ENCODE measurements around the gene WDR73.
A peak's percentile ranks its signal among the peaks of the same experiment; 100 is the strongest.
"Not testable (repeated sequence)": the region's sequence is repeated elsewhere in the genome, so short reads cannot be mapped to it uniquely, and the experiment has no call there.

WDR73 gene

GRCh38 chr15:84641871-84642270 is 12.2 kb downstream of the WDR73 start:
- not testable (repeated sequence) for H4K8ac ChIP-seq (ENCODE audit: low read depth, low read length); H2AK5ac ChIP-seq (ENCODE audit: low read depth, low read length); H3K79me1 ChIP-seq (ENCODE audit: low read depth, low read length); H3K4ac ChIP-seq (ENCODE audit: low read length); H2BK15ac ChIP-seq (ENCODE audit: low read length); DNase-seq (ENCODE audit: low spot score); H3K4me2 ChIP-seq (ENCODE audit: insufficient read depth, low read length, poor library complexity, severe bottlenecking); H3K27me3 ChIP-seq (ENCODE audit: control insufficient read depth in 3 of 3, insufficient read depth in 3 of 3, low read depth in 1 of 3, low read length in 3 of 3); H3K9ac ChIP-seq (ENCODE audit: low read depth, low read length, poor library complexity); H3K4me1 ChIP-seq (ENCODE audit: control insufficient read depth in 2 of 2, insufficient read depth in 1 of 2, low read depth in 1 of 2, low read length in 2 of 2); H2BK5ac ChIP-seq (ENCODE audit: low read length); H3K9me3 ChIP-seq (replicated peaks in 1 of 2; ENCODE audit: control insufficient read depth in 2 of 2, insufficient read depth in 1 of 2, low read depth in 1 of 2, low read length in 2 of 2); H4K91ac ChIP-seq (ENCODE audit: low read depth, low read length, poor library complexity); H3K27ac ChIP-seq (replicated peaks; ENCODE audit: low read length); H2BK120ac ChIP-seq (ENCODE audit: low read depth, low read length); H2AFZ ChIP-seq (ENCODE audit: low read length); H3K18ac ChIP-seq (ENCODE audit: low read length); H3K4me3 ChIP-seq (ENCODE audit: low read length in 2 of 2); H3K23ac ChIP-seq (ENCODE audit: low read depth, low read length, poor library complexity); H2BK12ac ChIP-seq (ENCODE audit: low read length); H3K14ac ChIP-seq (ENCODE audit: low read length)
- peaks cover 36 to 92% of the 10 kb centered on the region in 2 donors for H3K36me3 ChIP-seq (replicated peaks in 1 of 2; ENCODE audit: control insufficient read depth in 2 of 2, insufficient read depth in 2 of 2, low read length in 2 of 2)
- no CpG with 5 or more reads among the region's 9 CpGs for WGBS, 2 donors (ENCODE audit: extremely low coverage in 2 of 2, insufficient read length in 2 of 2, insufficient replicate concordance in 1 of 2)

DNA sequence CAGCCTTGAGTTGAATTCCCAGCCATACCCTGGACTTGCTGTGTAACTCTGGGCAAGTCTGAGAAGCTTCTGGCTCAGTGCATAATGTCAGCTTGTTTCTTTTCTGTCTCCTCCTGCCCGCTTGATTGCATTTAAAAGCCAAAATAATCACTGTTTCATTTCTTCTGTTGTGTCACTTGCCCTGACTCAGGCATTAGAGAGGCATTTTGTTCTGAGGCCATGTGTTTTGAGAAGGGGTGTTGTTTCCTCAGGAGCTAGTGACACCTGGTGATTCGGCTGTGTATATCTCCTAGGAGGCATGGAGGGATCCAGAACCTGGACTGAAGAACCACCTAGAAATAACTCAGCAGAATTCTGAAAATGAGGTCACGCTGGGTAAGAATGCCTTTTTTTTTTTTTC is 16.0 kb downstream of the WDR73 start:
- H4K8ac ChIP-seq (ENCODE audit: low read depth, low read length), result no peak overlapping the region
- no peak overlapping the region for H2AK5ac ChIP-seq (ENCODE audit: low read depth, low read length)
- H3K9ac ChIP-seq (ENCODE audit: low read depth, low read length, poor library complexity), result no peak overlapping the region
- H2BK12ac ChIP-seq (ENCODE audit: low read length), result no peak overlapping the region
- H2AFZ ChIP-seq (ENCODE audit: low read length), result no peak overlapping the region
- no CpG with 5 or more reads among the region's 3 CpGs for WGBS, 2 donors (ENCODE audit: extremely low coverage in 2 of 2, insufficient read length in 2 of 2, insufficient replicate concordance in 1 of 2)
- no peak overlapping the region for H3K4me2 ChIP-seq (ENCODE audit: insufficient read depth, low read length, poor library complexity, severe bottlenecking)
- H3K4ac ChIP-seq (ENCODE audit: low read length), result no peak overlapping the region
- H2BK120ac ChIP-seq (ENCODE audit: low read depth, low read length), result no peak overlapping the region
- peaks cover 0 to 7% of the 10 kb centered on the region in 2 donors for H3K4me1 ChIP-seq (ENCODE audit: control insufficient read depth in 2 of 2, insufficient read depth in 1 of 2, low read depth in 1 of 2, low read length in 2 of 2)
- H3K36me3 ChIP-seq (replicated peaks in 1 of 2; ENCODE audit: control insufficient read depth in 2 of 2, insufficient read depth in 2 of 2, low read length in 2 of 2), result peaks cover 12 to 72% of the 10 kb centered on the region in 2 donors
- H3K14ac ChIP-seq (ENCODE audit: low read length), result no peak overlapping the region
- H3K79me1 ChIP-seq (ENCODE audit: low read depth, low read length), result no peaks in the 10 kb centered on the region
- H2BK15ac ChIP-seq (ENCODE audit: low read length), result no peak overlapping the region
- H3K4me3 ChIP-seq (ENCODE audit: low read length in 2 of 2), result no peak overlapping the region
- no peak overlapping the region for H2BK5ac ChIP-seq (ENCODE audit: low read length)
- no peak for DNase-seq (ENCODE audit: low spot score)
- H3K18ac ChIP-seq (ENCODE audit: low read length), result no peak overlapping the region
- H3K27me3 ChIP-seq (ENCODE audit: control insufficient read depth in 3 of 3, insufficient read depth in 3 of 3, low read depth in 1 of 3, low read length in 3 of 3), result peaks cover 0 to 15% (median 3%) of the 10 kb centered on the region in 3 experiments
- no peak overlapping the region for H4K91ac ChIP-seq (ENCODE audit: low read depth, low read length, poor library complexity)
- H3K23ac ChIP-seq (ENCODE audit: low read depth, low read length, poor library complexity), result no peak overlapping the region
- no peak overlapping the region for H3K27ac ChIP-seq (replicated peaks; ENCODE audit: low read length)
- H3K9me3 ChIP-seq (replicated peaks in 1 of 2; ENCODE audit: control insufficient read depth in 2 of 2, insufficient read depth in 1 of 2, low read depth in 1 of 2, low read length in 2 of 2), result no peaks in the 10 kb centered on the region

- Histone ChIP-seq H3K4me2 (ENCODE audit: insufficient read depth, low read length, poor library complexity, severe bottlenecking) (peak overlapping the region; percentile 91), H4K91ac (ENCODE audit: low read depth, low read length, poor library complexity) (no peak overlapping the region), H3K36me3 (replicated peaks in 1 of 2; ENCODE audit: control insufficient read depth in 2 of 2, insufficient read depth in 2 of 2, low read length in 2 of 2) (peaks cover 0 to 35% of the 10 kb centered on the region in 2 donors), H3K9ac (ENCODE audit: low read depth, low read length, poor library complexity) (no peak overlapping the region), H3K9me3 (replicated peaks in 1 of 2; ENCODE audit: control insufficient read depth in 2 of 2, insufficient read depth in 1 of 2, low read depth in 1 of 2, low read length in 2 of 2) (no peaks in the 10 kb centered on the region), H4K8ac (ENCODE audit: low read depth, low read length) (no peak overlapping the region), H2BK120ac (ENCODE audit: low read depth, low read length) (no peak overlapping the region), H3K79me1 (ENCODE audit: low read depth, low read length) (no peaks in the 10 kb centered on the region), H2BK15ac (ENCODE audit: low read length) (no peak overlapping the region), H3K4me1 (ENCODE audit: control insufficient read depth in 2 of 2, insufficient read depth in 1 of 2, low read depth in 1 of 2, low read length in 2 of 2) (peaks cover 4 to 17% of the 10 kb centered on the region in 2 donors), H3K27ac (replicated peaks; ENCODE audit: low read length) (no peak overlapping the region), H3K23ac (ENCODE audit: low read depth, low read length, poor library complexity) (no peak overlapping the region), H2AK5ac (ENCODE audit: low read depth, low read length) (no peak overlapping the region), H3K14ac (ENCODE audit: low read length) (no peak overlapping the region), H2AFZ (ENCODE audit: low read length) (peak overlapping the region; percentile 92), H3K18ac (ENCODE audit: low read length) (no peak overlapping the region), H3K4me3 (ENCODE audit: low read length in 2 of 2) (peak overlapping the region; percentile 55 to 83), H3K27me3 (ENCODE audit: control insufficient read depth in 3 of 3, insufficient read depth in 3 of 3, low read depth in 1 of 3, low read length in 3 of 3) (peaks cover 0 to 26% (median 4%) of the 10 kb centered on the region in 3 experiments), H2BK12ac (ENCODE audit: low read length) (no peak overlapping the region), H2BK5ac (ENCODE audit: low read length) (no peak overlapping the region), H3K4ac (ENCODE audit: low read length) (no peak overlapping the region)
- no peak for DNase-seq (ENCODE audit: low spot score)
- WGBS, 2 donors (ENCODE audit: extremely low coverage in 2 of 2, insufficient read length in 2 of 2, insufficient replicate concordance in 1 of 2), result no CpG with 5 or more reads among the region's 23 CpGs
Measured at GRCh38 chr15:84634228-84634837, 19.8 kb downstream of the WDR73 start.

GRCh38 chr15:84633311-84634227 is 20.5 kb downstream of the WDR73 start:
- H2AK5ac ChIP-seq (ENCODE audit: low read depth, low read length), result no peak overlapping the region
- no peak overlapping the region for H2BK5ac ChIP-seq (ENCODE audit: low read length)
- H3K4me3 ChIP-seq (ENCODE audit: low read length in 2 of 2), result peak overlapping the region; percentile 55 to 83
- peak overlapping the region; percentile 92 for H2AFZ ChIP-seq (ENCODE audit: low read length)
- H3K18ac ChIP-seq (ENCODE audit: low read length), result peak overlapping the region; percentile 54
- peak overlapping the region; percentile 91 for H3K4me2 ChIP-seq (ENCODE audit: insufficient read depth, low read length, poor library complexity, severe bottlenecking)
- H3K36me3 ChIP-seq (replicated peaks in 1 of 2; ENCODE audit: control insufficient read depth in 2 of 2, insufficient read depth in 2 of 2, low read length in 2 of 2), result peaks cover 0 to 27% of the 10 kb centered on the region in 2 donors
- no peak overlapping the region for H4K91ac ChIP-seq (ENCODE audit: low read depth, low read length, poor library complexity)
- peak; percentile 59 for DNase-seq (ENCODE audit: low spot score)
- no peak overlapping the region for H2BK120ac ChIP-seq (ENCODE audit: low read depth, low read length)
- peaks cover 0 to 26% (median 4%) of the 10 kb centered on the region in 3 experiments for H3K27me3 ChIP-seq (ENCODE audit: control insufficient read depth in 3 of 3, insufficient read depth in 3 of 3, low read depth in 1 of 3, low read length in 3 of 3)
- no peak overlapping the region for H4K8ac ChIP-seq (ENCODE audit: low read depth, low read length)
- peak overlapping the region; percentile 70 for H3K23ac ChIP-seq (ENCODE audit: low read depth, low read length, poor library complexity)
- H2BK15ac ChIP-seq (ENCODE audit: low read length), result no peak overlapping the region
- no CpG with 5 or more reads among the region's 105 CpGs for WGBS, 2 donors (ENCODE audit: extremely low coverage in 2 of 2, insufficient read length in 2 of 2, insufficient replicate concordance in 1 of 2)
- no peaks in the 10 kb centered on the region for H3K9me3 ChIP-seq (replicated peaks in 1 of 2; ENCODE audit: control insufficient read depth in 2 of 2, insufficient read depth in 1 of 2, low read depth in 1 of 2, low read length in 2 of 2)
- no peak overlapping the region for H3K4ac ChIP-seq (ENCODE audit: low read length)
- no peak overlapping the region for H3K27ac ChIP-seq (replicated peaks; ENCODE audit: low read length)
- no peaks in the 10 kb centered on the region for H3K79me1 ChIP-seq (ENCODE audit: low read depth, low read length)
- H3K14ac ChIP-seq (ENCODE audit: low read length), result peak overlapping the region; percentile 47
- peaks cover 4 to 17% of the 10 kb centered on the region in 2 donors for H3K4me1 ChIP-seq (ENCODE audit: control insufficient read depth in 2 of 2, insufficient read depth in 1 of 2, low read depth in 1 of 2, low read length in 2 of 2)
- peak overlapping the region; percentile 87 for H3K9ac ChIP-seq (ENCODE audit: low read depth, low read length, poor library complexity)
- H2BK12ac ChIP-seq (ENCODE audit: low read length), result peak overlapping the region; percentile 36

Data from neuronal stem cell (in vitro differentiated cells).